Adipocyte (in vitro differentiated cells): ENCODE measurements around the gene MADCAM1.

Experiments used
- DNase-seq: peaks from one replicate; pipeline ENCODE4 v3.0.0-alpha.2; 2015; ENCODE audit warnings: low read depth
- H3K27me3 ChIP-seq: replicated peaks from 2 replicates; pipeline ENCODE4 v1.7.0; 2013; ENCODE audit warnings: mild to moderate bottlenecking, low read length, moderate library complexity; ENCODE audit not compliant: control insufficient read depth, insufficient read depth
- H3K36me3 ChIP-seq: 2 replicates; pipeline ENCODE4 v1.7.0; 2013; ENCODE audit warnings: low read length, mild to moderate bottlenecking, moderate library complexity; ENCODE audit not compliant: control insufficient read depth, insufficient read depth, severe bottlenecking
- H3K4me1 ChIP-seq: 2 replicates; pipeline ENCODE4 v1.7.0; 2013; ENCODE audit warnings: mild to moderate bottlenecking, low read length, moderate library complexity; ENCODE audit not compliant: control insufficient read depth, insufficient read depth
- H3K4me3 ChIP-seq: 2 replicates; pipeline ENCODE4 v1.7.0; 2013; ENCODE audit warnings: mild to moderate bottlenecking, low read length, moderate library complexity
- H3K9ac ChIP-seq: 2 replicates; pipeline ENCODE4 v1.7.0; 2013; ENCODE audit warnings: mild to moderate bottlenecking, low read length, moderate library complexity
- H3K9me3 ChIP-seq: 2 replicates; pipeline ENCODE4 v1.7.0; 2013; ENCODE audit warnings: mild to moderate bottlenecking, low read length, moderate library complexity; ENCODE audit not compliant: control insufficient read depth

The MADCAM1 gene

GRCh38 chr19:458091-459042, 37.9 kb upstream of the MADCAM1 start:
- H3K36me3 ChIP-seq: no peaks in the 10 kb centered on the region

GRCh38 chr19:459724-460511, 36.4 kb upstream of the MADCAM1 start:
- peak overlapping the region; percentile 76 for H3K4me3 ChIP-seq
- H3K9ac ChIP-seq: peak overlapping the region; percentile 75
- peaks cover 7% of the 10 kb centered on the region for H3K27me3 ChIP-seq
- no peaks in the 10 kb centered on the region for H3K4me1 ChIP-seq
- no peaks in the 10 kb centered on the region for H3K9me3 ChIP-seq
- H3K36me3 ChIP-seq: no peaks in the 10 kb centered on the region
- DNase-seq: peak; percentile 55

More at GRCh38 chr19:458091-459042, 37.9 kb upstream of the MADCAM1 start:
- no peak overlapping the region for H3K4me3 ChIP-seq
- DNase-seq: no peak
- no peaks in the 10 kb centered on the region for H3K4me1 ChIP-seq
- peaks cover 7% of the 10 kb centered on the region for H3K27me3 ChIP-seq
- no peaks in the 10 kb centered on the region for H3K9me3 ChIP-seq
- no peak overlapping the region for H3K9ac ChIP-seq

GRCh38 chr19:460877-461720, 35.2 kb upstream of the MADCAM1 start, which contains the start of gene SHC2:
Gene SHC2 (minus strand): TSS chr19:461033. CDS start chr19:460996, 37 bp downstream.
- peak within 1 kb of the TSS; percentile 76 for H3K4me3 ChIP-seq
- no peaks in the 10 kb centered on the region for H3K4me1 ChIP-seq
- peak; percentile 20 for DNase-seq
- peak within 1 kb of the TSS; percentile 75 for H3K9ac ChIP-seq
- no peaks in the 10 kb centered on the region for H3K36me3 ChIP-seq
- H3K27me3 ChIP-seq: peaks cover 7% of the 10 kb centered on the region
- H3K9me3 ChIP-seq: no peaks in the 10 kb centered on the region

- no peaks in the 10 kb centered on the region for H3K9me3 ChIP-seq
- H3K4me3 ChIP-seq: no peak overlapping the region
- no peak overlapping the region for H3K9ac ChIP-seq
- peak; percentile 25 for DNase-seq
- H3K4me1 ChIP-seq: no peaks in the 10 kb centered on the region
- H3K36me3 ChIP-seq: no peaks in the 10 kb centered on the region
- H3K27me3 ChIP-seq: peaks cover 7% of the 10 kb centered on the region
These were observed 34.4 kb upstream of the MADCAM1 start for GRCh38 chr19:461721-462551.

GRCh38 chr19:463483-464207, 32.6 kb upstream of the MADCAM1 start:
- no peaks in the 10 kb centered on the region for H3K9me3 ChIP-seq
- no peak overlapping the region for H3K4me3 ChIP-seq
- peaks cover 7% of the 10 kb centered on the region for H3K27me3 ChIP-seq
- no peak for DNase-seq
- no peak overlapping the region for H3K9ac ChIP-seq
- no peaks in the 10 kb centered on the region for H3K4me1 ChIP-seq
- no peaks in the 10 kb centered on the region for H3K36me3 ChIP-seq

GRCh38 chr19:464208-464545, 32.1 kb upstream of the MADCAM1 start:
- no peaks in the 10 kb centered on the region for H3K9me3 ChIP-seq
- no peak for DNase-seq
- H3K27me3 ChIP-seq: peaks cover 7% of the 10 kb centered on the region
- H3K4me1 ChIP-seq: no peaks in the 10 kb centered on the region
- no peaks in the 10 kb centered on the region for H3K36me3 ChIP-seq
- H3K4me3 ChIP-seq: no peak overlapping the region
- no peak overlapping the region for H3K9ac ChIP-seq

GRCh38 chr19:465056-465816, 31.1 kb upstream of the MADCAM1 start:
- Histone ChIP-seq H3K36me3 (no peaks in the 10 kb centered on the region), H3K4me1 (no peaks in the 10 kb centered on the region), H3K4me3 (no peak overlapping the region), H3K9ac (no peak overlapping the region), H3K27me3 (peaks cover 7% of the 10 kb centered on the region), H3K9me3 (no peaks in the 10 kb centered on the region)
- DNase-seq: no peak

GRCh38 chr19:467554-467953, 28.7 kb upstream of the MADCAM1 start:
- Histone ChIP-seq H3K4me3 (no peak overlapping the region), H3K4me1 (no peaks in the 10 kb centered on the region), H3K36me3 (no peaks in the 10 kb centered on the region), H3K9ac (no peak overlapping the region), H3K27me3 (peaks cover under 1% of the 10 kb centered on the region), H3K9me3 (no peaks in the 10 kb centered on the region)
- no peak for DNase-seq

GRCh38 chr19:468587-469256, 27.6 kb upstream of the MADCAM1 start:
- Histone ChIP-seq H3K4me1 (no peaks in the 10 kb centered on the region), H3K9ac (no peak overlapping the region), H3K4me3 (no peak overlapping the region), H3K27me3 (no peaks in the 10 kb centered on the region), H3K36me3 (no peaks in the 10 kb centered on the region), H3K9me3 (no peaks in the 10 kb centered on the region)
- no peak for DNase-seq
